Fibroblast of lung (primary cell): ENCODE data around the gene ST6GALNAC3.

Experiments used
- EZH2 ChIP-seq: IDR thresholded peaks from 2 replicates; pipeline ENCODE4 v1.5.1; 2012; ENCODE audit warnings: low read length, control low read depth, mild to moderate bottlenecking; ENCODE audit errors: missing control alignments
- TF ChIP-seq, protein P1 (sequence below), 2 donors: IDR thresholded peaks in 1 of 2; conservative IDR thresholded peaks in 1 of 2; 1 replicate in 1 of 2; 2 replicates in 1 of 2; pipeline ENCODE4 v1.5.1; 2011 to 2012; ENCODE audit warnings: low read length in 2 of 2, control low read depth in 1 of 2, inconsistent platforms in 1 of 2, low read depth in 1 of 2, mild to moderate bottlenecking in 1 of 2

DNA sequence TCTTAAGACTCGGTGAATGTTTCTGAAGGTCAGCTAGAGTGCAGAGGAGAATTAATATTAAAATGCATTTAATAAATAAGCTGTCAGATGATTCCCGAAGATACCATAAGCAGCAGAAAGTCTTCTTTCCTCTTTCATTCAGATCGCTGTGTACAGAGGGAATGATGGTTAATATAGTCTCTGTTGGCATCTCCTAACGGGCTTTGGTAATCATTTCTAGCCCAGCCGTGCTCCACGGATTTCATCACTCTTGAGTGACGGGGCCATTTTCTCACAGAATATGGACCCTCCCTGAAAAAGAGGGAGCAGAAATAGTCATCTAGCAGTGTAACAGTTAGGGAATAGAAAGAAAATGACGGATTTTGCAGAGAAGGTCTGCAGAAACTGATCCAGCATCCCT lies 103.1 kb downstream of the ST6GALNAC3 start:
- TF ChIP-seq, protein P1, sequence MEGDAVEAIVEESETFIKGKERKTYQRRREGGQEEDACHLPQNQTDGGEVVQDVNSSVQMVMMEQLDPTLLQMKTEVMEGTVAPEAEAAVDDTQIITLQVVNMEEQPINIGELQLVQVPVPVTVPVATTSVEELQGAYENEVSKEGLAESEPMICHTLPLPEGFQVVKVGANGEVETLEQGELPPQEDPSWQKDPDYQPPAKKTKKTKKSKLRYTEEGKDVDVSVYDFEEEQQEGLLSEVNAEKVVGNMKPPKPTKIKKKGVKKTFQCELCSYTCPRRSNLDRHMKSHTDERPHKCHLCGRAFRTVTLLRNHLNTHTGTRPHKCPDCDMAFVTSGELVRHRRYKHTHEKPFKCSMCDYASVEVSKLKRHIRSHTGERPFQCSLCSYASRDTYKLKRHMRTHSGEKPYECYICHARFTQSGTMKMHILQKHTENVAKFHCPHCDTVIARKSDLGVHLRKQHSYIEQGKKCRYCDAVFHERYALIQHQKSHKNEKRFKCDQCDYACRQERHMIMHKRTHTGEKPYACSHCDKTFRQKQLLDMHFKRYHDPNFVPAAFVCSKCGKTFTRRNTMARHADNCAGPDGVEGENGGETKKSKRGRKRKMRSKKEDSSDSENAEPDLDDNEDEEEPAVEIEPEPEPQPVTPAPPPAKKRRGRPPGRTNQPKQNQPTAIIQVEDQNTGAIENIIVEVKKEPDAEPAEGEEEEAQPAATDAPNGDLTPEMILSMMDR (conservative IDR thresholded peaks at IDR 0.05 in 1 of 2, IDR thresholded peaks at IDR 0.05 in 1 of 2; ENCODE audit: low read depth in 1 of 2, low read length in 2 of 2), result no peak
- TF ChIP-seq EZH2, result no peak
